GM03348 (cell line): ENCODE results near the gene VWDE.
"Not testable (repeated sequence)": the region's sequence is repeated elsewhere in the genome, so short reads cannot be mapped to it uniquely, and the experiment has no call there.

ENCODE experiments used
- DNase-seq: peaks from one replicate; pipeline ENCODE4 v3.0.0; 2012; ENCODE audit warnings: low spot score

VWDE gene

DNA sequence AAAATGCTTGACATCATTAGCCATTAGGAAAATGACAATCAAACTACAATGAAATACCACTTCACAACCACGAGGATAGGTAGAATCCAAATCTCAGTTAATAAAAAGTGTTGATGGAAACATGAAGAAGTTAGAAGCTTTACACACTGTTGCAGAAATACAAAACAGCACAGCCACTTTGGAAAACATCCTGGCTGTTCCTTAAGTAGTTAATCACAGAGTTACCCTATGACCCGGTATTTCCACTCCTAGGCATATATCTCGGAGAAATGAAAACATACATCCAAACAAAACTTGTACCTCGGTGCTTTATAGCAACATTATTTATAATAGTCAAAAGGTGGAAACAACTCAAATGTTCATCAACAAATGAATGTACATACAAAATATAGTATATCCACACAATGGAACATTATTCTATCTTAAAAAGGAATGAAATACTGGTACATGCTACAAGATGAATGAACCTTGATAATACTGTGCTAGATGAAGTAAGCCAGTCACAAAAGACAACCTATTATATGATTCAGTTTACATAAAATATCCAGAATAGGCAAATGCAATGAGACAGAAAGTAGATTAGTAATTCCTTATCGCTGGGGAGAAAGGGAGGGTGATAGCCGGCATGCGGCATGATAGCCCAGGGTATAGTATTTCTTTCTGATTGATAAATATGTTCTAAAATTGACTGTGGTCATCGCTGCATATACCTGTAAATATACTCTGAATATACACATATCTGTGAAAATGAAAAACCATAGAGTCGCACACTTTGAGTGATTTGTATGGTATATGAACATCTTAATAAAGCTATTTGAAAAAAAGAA, 1.9 kb downstream of the VWDE start:
- DNase-seq = no peak

DNA sequence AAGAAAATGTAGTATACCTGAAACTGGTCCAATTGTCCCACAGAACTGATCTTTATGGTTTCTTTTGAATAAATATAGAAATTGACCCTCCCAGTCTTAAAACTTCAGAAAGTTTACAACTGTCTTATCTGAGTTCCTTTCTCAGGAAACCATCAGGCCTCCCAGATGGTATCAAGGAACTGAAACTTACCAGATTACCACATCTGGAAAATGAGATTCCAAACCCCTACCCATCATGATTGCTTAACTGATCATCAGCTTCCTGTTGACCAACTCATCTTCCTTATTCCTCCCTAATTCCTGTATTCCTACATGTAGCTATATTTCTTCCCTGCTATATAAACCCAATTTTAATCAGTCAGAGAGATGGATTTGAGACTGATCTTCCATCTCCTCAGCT, 5.5 kb downstream of the VWDE start:
- DNase-seq = no peak

DNA sequence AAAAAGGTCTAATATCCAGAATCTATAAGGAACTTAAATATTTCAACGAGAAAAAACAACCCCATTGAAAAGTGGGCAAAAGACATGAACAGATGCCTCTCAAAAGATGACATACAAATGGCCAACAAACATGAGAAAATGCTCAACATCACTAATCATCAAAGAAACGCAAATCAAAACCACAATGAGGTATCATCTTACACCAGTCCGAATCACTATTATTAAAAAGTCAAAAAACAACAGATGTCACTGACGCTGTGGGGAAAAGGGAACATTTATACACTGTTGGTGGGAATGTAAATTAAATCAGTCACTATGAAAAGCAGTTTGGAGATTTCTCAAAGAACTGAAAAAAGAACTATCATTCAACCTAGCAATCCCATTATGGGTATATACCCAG, 6.0 kb downstream of the VWDE start:
- no peak for DNase-seq

DNA sequence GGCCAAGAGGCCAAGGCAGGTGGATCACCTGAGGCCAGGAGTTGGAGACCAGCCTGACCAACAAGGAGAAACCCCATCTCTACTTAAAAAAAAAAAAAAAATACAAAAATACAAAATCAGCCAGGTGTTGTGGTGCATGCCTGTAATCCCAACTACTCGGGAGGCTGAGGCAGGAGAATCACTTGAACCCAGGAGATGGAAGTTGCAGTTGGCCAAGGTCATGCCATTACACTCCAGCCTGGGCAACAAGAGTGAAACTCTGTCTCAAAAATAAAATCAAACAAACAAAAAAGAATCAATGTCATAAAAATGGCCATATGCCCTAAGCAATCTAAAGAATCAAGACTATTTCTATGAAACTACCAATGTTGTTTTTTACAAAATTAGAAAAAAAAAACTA, 7.0 kb downstream of the VWDE start:
- DNase-seq = not testable (repeated sequence)

DNA sequence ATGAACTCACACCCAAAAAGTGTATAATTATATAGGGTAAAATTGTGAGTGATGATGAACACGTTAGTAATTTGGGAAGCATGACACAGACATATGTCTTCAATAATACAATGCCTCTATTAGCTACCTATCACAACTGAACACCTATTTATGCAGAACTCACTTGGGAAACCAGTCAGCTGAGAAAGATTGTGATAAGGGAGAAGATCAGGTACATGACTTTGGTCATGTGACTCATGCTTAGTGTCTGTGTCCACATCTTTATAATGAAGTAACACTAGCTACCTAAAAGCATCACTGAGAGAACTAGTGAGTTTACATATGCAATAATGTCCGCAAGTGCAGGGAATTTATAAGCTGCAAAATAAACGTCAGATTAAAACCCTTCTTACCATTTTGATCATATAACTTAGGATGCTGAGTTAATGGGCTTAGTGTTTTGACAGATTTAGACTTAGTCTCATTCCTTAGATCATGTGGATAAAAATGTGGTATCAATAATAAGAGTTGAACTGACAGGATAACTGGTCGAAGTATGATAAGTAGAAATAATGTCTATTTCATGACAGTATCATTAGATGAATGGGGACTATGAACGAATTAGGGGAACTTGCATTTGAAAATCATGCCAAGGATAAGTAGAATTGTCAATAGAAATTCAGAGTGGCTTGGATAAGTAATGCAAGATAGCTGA, 11.6 kb downstream of the VWDE start:
- no peak for DNase-seq

DNA sequence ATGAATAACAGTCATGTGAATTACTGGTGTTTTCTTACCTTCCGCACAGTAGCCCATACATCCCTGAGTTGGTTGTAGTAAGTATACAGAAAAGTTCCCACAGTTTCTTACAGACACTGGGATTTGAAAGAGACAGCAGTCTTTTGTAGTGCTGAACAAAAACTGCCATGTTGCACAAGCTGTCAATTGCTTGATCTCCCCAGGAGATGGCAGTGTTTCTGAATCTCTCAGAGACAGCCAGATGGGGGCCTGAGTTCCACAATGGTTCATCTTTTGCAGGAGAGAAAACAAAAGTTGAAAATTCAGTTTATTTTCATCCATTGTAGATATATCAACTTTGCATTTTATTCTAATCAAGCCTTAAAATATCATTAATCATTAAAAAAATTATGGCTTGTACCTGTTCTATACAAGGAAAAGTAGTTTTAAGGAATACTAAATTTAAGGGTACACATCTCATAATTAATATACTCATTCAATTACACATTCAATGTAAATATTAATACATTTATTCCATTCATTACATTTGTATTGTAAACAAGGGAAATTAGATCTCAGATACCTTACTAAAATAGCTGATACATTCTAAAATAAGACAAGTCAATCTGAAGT, 14.5 kb downstream of the VWDE start:
- DNase-seq = peak; percentile 75

DNA sequence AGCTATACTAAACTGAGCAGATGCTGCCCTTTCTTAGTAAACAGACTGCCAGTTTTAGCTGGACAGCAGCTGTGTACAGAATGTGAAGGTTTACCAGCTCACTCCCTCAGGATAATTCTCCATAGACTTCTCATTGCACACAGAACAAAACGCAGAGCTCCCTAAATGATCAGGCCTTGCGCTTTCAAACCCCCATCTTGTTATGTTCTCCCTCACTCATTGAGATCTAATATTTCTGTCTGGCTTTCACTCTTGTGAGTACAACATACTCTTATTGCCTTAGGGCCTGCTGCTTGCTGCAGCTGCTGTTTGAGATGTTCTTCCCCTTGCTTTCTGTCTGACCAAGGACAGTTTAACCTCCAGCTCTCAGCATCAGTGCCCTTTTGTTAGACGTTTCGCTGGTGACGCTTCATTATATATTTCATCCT, 17.3 kb downstream of the VWDE start:
- no peak for DNase-seq

DNA sequence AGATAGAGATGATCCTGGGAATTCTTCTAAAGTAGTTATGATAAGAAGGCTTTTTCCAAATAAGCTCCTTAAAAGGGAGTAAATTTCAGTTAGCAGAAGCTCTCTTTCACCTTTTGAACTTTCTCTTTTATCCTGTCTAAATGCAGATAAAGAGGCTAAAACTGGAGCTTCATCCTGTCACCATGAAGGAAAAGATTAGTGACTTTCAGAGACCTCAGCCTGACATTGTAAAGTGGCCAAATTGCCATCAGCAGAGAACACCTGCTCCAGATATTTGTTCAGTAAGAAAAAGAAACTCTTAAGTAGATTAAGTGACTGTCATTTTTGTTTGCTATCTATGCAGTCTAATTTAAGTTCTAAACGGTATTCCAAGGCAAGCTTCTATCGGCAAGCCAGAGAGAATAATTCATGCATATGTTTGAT, 18.3 kb downstream of the VWDE start:
- DNase-seq = no peak

DNA sequence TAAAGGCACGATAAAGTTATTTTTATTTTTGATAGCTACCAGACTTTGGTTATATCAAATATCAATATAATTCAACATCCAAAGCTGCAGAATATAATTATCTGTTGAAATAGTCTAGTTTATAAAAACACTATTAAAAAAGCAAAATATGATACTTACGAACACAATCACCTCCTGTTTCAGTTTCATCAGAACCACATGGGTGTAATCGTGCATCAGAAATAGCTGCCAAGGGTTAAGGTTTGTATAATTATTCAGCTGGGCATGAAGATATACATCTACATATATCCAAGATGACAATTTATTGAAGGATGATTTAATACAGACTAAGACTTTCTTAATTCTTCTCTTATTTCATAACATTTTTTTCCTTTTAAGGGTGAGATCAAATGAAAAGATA, 20.3 kb downstream of the VWDE start:
- no peak for DNase-seq

DNA sequence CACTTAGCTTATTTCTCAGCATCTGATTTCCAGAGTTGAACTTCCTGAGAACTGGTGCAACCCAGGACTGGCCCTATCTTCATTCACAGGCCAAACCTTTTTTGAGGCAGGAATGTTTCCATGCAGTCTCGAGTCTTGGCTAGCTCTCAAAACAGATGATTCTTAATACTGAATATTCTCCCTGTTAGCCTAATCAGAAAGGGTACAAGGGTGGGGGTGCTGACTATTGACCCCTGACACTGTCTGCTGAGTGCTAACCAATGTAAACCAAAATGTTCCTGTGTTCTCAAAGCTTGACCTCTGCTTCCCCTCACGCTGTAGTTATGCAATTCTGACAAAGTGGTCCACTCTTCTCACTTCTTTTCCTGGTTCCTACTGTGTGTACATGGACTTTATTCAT, 25.3 kb downstream of the VWDE start:
- DNase-seq = no peak

DNA sequence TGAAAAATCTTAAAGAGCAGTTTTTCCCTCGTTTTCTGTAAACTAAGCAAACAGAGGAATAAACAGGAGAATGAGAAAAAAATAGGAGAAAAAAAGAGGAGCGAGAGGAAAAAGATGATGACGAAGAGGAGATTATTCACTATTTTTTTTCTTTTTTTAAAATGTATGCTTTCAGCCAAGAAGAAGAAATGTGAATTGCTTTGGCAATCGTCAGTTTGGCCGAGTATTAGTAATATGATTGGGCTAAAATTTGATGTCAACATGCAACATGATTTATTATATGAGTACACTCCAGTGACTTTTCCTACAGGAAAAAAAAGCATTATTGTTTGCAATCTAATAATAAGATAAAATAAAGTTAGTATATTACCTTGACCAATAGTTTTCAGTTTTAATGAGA, 26.3 kb downstream of the VWDE start:
- DNase-seq = no peak

DNA sequence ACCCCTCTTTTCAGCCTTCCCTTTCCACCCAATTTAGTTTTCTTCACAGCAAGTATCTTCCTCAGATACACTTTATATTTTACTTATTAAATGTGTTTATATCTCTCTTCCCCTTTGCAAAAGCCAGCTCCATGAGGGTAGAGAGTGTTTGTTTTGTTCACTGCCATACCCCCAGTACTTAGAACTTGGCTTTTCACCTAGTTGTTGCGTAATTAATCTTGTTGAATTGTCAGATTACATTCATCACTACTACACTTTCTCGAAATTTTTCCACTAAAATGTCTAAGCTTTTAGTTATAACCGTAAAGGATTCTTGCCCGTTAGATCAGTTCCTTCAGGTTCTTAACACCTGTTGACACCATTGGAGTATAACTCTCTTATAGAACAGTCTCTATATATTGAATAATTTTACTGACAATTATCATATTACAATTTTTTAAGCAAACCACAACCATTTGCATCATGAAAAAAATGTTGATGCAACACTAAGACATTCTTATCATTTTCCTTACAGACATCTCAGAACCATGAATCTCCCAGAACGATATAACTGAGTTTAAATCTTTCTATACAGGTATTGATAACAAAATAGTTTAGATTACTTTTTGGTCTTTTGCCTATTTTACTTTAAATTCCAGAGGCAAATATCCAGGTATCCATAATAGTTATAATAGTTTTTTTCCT, 29.9 kb downstream of the VWDE start:
- no peak for DNase-seq

DNA sequence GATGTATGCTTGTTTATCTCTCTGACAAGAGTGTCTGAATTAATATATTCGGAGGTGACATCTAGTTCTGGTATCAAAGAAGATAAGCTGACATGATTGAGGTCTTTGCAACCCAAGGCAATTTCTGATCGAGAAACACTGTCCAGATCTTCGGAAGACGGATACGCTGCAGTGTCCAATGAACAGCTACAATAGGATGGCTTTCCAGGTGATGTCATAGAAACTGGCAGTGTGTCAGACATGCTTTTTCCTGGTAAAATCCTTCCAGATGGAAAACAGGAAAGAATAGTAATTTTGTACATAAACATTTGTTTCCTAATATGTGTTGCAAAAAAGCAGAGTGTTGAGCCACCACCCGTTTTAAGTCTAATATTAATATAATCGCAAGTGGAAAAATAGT, 33.4 kb downstream of the VWDE start:
- no peak for DNase-seq

DNA sequence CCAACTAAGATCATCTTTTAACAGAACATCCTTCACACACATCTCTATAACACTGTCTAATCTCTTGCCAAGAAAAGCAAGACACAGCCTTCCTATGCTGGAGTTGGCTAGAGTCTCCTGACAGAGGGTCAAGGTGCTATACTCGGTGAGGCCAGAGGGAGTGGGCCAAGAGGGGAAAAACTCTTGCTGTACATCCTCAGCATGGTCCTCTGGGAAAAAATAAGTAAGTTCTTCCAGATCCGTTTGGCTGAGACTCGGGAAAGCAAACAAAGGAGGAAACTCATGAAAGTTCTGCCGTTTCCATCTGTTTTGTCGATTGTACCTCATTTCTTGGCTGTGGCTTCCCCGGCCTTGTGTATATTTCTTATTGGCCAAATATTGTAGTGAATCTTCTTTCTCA, 33.9 kb downstream of the VWDE start:
- no peak for DNase-seq

DNA sequence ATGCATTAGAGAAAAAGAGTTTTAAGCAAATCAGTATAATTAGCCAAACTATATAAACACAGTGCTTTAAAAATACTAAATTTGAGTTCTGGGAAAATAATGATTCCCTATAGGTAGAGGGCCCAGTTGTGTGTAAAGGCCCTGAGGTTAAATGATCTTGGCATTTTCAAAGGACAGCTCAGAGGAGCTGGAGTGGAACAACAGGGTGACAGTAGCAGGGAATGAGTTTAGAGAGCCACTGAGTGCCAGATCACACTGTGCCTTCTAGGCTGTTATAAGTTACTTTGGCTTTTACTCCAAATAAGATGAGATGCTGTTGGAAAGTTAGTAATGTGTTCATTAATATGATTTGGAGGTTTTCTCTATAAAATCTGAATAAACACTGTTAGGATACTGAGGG, 34.6 kb downstream of the VWDE start:
- no peak for DNase-seq

DNA sequence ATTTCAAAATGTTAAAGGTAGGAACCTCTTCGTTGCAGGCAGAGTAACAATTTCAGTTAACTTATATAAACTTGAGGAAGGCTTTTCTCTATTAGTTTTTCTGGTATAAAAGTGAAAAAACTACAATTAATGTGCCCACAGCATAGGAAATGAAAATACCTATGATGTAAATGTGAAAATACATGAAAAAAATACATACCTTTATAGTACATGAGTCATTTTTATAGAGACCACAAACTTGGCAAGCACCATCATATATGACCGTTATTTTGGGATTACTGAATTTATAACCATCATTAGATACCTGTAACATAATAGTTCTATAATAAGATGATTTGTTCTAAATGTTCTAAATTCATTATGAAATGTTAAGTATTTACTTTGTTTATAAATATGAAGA, 42.7 kb downstream of the VWDE start:
- DNase-seq = no peak

DNA sequence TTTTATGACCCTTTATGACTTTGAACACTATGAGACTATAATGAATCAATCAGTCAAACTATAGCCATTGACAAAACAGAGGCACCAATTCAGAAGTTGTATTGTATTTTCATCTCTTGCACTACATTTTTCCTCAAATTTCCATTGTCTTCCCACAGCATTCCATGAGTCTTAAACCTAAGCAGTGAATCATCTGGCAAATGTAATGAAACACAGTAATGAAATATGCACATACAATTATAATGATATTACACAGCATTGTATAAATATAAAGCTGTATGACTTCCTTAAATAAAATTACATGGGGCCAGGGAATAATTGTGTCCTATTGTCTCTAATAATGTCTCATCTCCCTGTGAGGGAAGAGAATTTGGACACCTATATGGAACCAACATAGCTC, 45.0 kb downstream of the VWDE start:
- DNase-seq = no peak

DNA sequence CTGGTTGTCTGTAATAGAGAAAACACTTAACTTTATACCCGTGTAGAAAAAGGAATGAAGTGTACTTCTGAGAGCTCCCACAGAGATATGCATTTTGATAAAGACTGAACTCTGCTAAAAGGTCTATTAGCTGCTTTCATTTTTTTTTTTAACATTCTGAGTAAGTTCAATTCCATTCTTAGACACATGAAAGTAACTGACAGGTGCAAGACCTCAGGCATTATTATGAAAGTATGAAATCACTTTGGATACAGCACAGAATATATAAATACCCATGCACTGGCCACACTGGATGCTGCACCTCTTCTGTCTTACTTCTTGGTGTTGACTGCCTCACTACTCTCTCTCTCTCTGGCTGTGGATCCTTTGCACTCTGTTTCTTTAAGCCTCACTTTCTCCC, 46.2 kb downstream of the VWDE start:
- no peak for DNase-seq

DNA sequence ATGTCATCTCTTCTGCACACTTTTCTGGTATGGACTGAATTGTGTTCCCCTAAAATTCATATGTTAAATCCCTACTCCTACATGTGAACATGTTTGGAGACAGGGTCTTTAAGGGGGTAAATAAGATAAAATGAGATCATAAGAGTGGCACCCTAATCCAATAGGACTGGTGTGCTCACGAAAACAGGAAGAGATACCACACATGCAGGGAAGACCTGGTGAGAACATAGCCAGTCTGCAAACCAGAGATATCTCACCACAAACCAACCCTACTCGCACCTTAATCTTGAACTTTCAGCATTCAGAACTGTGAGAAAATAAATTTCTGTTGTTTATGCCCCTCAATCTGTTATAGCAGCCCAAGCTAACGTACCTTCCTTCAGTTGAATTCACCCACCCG, 51.8 kb downstream of the VWDE start:
- no peak for DNase-seq

DNA sequence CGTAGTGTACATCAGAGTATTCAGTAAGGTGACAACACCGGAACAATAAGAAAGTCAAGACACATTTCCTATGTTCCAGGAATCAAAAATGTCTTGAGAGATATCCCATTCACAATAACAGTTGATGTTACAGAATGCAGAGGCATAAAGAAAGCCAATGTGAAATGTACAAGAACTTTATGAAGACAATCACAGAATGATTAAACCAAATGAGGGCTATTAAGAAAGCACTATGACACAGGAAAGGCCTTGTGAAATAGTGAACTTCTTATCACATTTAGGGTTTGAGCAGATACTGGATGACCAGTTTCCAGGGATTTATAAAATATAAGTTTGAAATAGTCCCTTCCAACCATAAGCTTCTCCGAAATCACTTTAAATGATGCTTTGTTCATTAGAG, 52.7 kb downstream of the VWDE start:
- DNase-seq = no peak

DNA sequence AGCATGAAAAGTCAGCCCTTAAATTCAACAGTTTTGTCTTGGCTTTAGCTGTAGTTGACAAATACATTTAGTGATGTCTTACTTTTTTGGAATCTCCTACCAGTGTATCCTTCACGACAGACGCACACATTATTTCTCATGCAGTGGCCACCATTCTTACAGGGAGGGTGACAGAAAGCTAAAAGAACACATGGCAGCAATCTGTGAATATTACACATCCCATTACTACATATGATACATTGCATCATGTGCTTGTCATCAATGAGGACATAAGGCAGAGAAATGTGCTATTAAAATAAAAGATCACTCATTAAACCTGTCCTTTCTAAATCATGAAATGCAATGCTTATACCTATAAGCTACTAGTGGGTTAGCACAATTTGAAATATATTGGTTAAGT, 66.6 kb downstream of the VWDE start:
- DNase-seq = no peak

DNA sequence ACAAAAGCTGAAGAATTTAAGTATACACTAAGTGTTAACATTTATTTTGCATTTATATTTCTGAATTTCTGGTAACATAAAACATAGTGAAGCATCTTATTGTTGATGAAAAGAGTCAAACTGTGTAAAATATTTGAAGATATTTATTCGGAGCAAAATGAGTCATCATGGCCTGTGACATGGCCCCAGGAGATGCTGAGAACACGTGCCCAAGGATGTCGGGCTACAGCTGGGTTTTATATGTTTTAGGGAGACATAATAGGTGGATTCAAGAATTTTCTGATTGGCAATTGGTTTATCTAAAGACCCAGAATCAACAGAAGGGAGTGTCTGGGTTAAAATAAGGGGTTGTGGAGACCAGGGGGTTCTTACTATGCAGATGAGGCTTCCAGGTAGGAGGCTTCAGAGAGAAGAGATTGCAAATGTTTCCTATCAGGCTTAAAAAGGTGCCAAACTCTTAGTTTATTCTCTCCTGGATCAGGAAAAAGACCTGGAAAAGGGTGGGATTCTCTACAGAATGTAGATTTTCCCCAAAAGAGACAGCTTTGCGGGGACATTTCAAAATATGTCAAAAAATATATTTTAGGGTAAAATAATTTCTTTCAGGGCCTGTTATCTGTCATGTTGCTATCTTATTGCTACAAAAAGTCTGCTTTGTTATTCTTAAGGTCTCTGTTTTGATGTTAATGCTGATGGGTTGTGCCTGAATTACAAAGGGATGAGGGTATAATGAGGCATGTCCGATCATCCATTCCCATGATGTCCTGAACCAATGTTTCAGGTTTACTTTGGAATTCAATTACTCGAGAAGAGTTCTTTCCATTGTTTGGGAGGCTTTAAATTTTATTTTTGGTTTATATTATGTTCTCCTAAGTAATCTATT, 74.5 kb downstream of the VWDE start:
- no peak for DNase-seq
